Activated CD4-positive, alpha-beta T cell treated with anti-CD3 and anti-CD28 coated beads for 36 hours (primary cell): ENCODE results near the gene PMF1. TPM values are rescaled to one million over a fixed set of nuclear protein-coding genes. Genes with fewer than 3 reads are reported as not detected.
"Not testable (repeated sequence)": the region's sequence is repeated elsewhere in the genome, so short reads cannot be mapped to it uniquely, and the experiment has no call there.

Experiments used
- ATAC-seq: fragments of 200-7000 bp; cut with Tn5 transposase; one replicate; pipeline ENCODE4 v1.10.0; 2021; ENCODE audit warnings: mild to moderate bottlenecking, moderate library complexity
- CTCF ChIA-PET: fragments of 350-600 bp; sonication (Branson Sonifier 250); formaldehyde crosslinking; loops from one replicate; lab custom pipeline; 2021; ENCODE audit warnings: antibody characterized with exemption; lab: Charles Lee
- POLR2A ChIA-PET: fragments of 350-600 bp; sonication (Branson Sonifier 250); formaldehyde crosslinking; loops from one replicate; lab custom pipeline; 2021; ENCODE audit warnings: antibody characterized with exemption, inconsistent platforms; lab: Charles Lee
- DNase-seq: peaks from one replicate; pipeline ENCODE4 v3.0.0-alpha.2; 2020
- H3K27ac Mint-ChIP-seq: one replicate; pipeline ENCODE4 v1.8.0; 2021; ENCODE audit warnings: mixed read lengths
- H3K27me3 Mint-ChIP-seq: one replicate; pipeline ENCODE4 v1.8.0; 2021; ENCODE audit warnings: mixed read lengths
- H3K36me3 Mint-ChIP-seq: one replicate; pipeline ENCODE4 v1.8.0; 2021; ENCODE audit warnings: low read depth, mixed read lengths
- H3K4me1 Mint-ChIP-seq: one replicate; pipeline ENCODE4 v1.8.0; 2021; ENCODE audit warnings: mixed read lengths
- H3K4me3 Mint-ChIP-seq: one replicate; pipeline ENCODE4 v1.8.0; 2021; ENCODE audit warnings: mild to moderate bottlenecking, moderate library complexity, mixed read lengths
- H3K9me3 Mint-ChIP-seq: one replicate; pipeline ENCODE4 v1.8.0; 2021; ENCODE audit warnings: low read depth, mixed read lengths
- intact Hi-C, 2 experiments: fragments of 100-400 bp; cut with DNase I in 1 of 2; cut with micrococcal nuclease in 1 of 2; formaldehyde crosslinking; loops; one replicate each; pipeline versions ENCODE4 v1.14.2 to v1.15.1; 2022 to 2024; cut with DNase I, micrococcal nuclease
- total RNA-seq, 2 experiments: library from RNA; stranded (reverse); gene quantifications; one replicate each; pipeline ENCODE4 v1.2.3, GENCODE V29; 2021

Gene PMF1
- total RNA-seq, 2 experiments from 2014 or later, result 108 to 117 TPM

- POLR2A ChIA-PET, H3K27ac Mint-ChIP-seq, intact Hi-C loops, H3K27me3 Mint-ChIP-seq, H3K9me3 Mint-ChIP-seq, ATAC-seq, DNase-seq, H3K4me3 Mint-ChIP-seq: not testable (repeated sequence)
- CTCF ChIA-PET, result interaction anchor here (0.6 to 1.0 kb wide), 3 partner anchors 13 to 204 kb away, joined by 3 to 6 read pairs (median 4); no protein-coding TSS in a partner anchor
- Mint-ChIP-seq H3K4me1 (peaks cover 21% of the 10 kb centered on the region), H3K36me3 (peaks cover 19% of the 10 kb centered on the region)
Observed at GRCh38 chr1:156181391-156181924, 31.3 kb upstream of the PMF1 start.

GRCh38 chr1:156182010-156182779, 30.6 kb upstream of the PMF1 start:
- POLR2A ChIA-PET, result not testable (repeated sequence)

GRCh38 chr1:156186347-156187177, 26.2 kb upstream of the PMF1 start:
- H3K9me3 Mint-ChIP-seq, DNase-seq, ATAC-seq, H3K4me1 Mint-ChIP-seq, intact Hi-C loops, H3K27ac Mint-ChIP-seq, H3K36me3 Mint-ChIP-seq, H3K4me3 Mint-ChIP-seq, H3K27me3 Mint-ChIP-seq: not testable (repeated sequence)
- ChIA-PET CTCF (interaction anchor here (1.0 kb wide), 1 partner anchor 39 kb away, joined by 3 read pairs; no protein-coding TSS in a partner anchor), POLR2A (interaction anchor here (0.6 kb wide), 1 partner anchor 24 kb away, joined by 3 read pairs; no protein-coding TSS in a partner anchor)

More at GRCh38 chr1:156182010-156182779, 30.6 kb upstream of the PMF1 start:
- DNase-seq, H3K27ac Mint-ChIP-seq, H3K9me3 Mint-ChIP-seq, H3K27me3 Mint-ChIP-seq, H3K4me3 Mint-ChIP-seq, ATAC-seq, intact Hi-C loops: not testable (repeated sequence)
- Mint-ChIP-seq H3K4me1 (peaks cover 18% of the 10 kb centered on the region), H3K36me3 (peaks cover 16% of the 10 kb centered on the region)
- CTCF ChIA-PET, result interaction anchor here (1.0 kb wide), 1 partner anchor 22 kb away, joined by 3 read pairs; no protein-coding TSS in a partner anchor

- CTCF ChIA-PET, H3K4me3 Mint-ChIP-seq, POLR2A ChIA-PET, H3K27ac Mint-ChIP-seq, H3K9me3 Mint-ChIP-seq, DNase-seq, ATAC-seq, H3K27me3 Mint-ChIP-seq: not testable (repeated sequence)
- peaks cover 22% of the 10 kb centered on the region for H3K36me3 Mint-ChIP-seq
- peaks cover 24% of the 10 kb centered on the region for H3K4me1 Mint-ChIP-seq
- intact Hi-C loops, result loop anchor here in 1 of 2 experiments (5.0 kb wide), 1 partner anchor 92 kb away; the partner anchor contains the start of genes SMG5 and TMEM79
Observed at GRCh38 chr1:156190265-156190664, 22.5 kb upstream of the PMF1 start.

- Mint-ChIP-seq H3K9me3 (peaks cover 4% of the 10 kb centered on the region), H3K4me3 (no peak overlapping the region)
Observed at GRCh38 chr1:156191292-156191964, 21.4 kb upstream of the PMF1 start.

GRCh38 chr1:156193208-156193487, 19.7 kb upstream of the PMF1 start:
- intact Hi-C loops, result loop anchor here (1.0 to 5.0 kb wide), 5 partner anchors 32 to 264 kb away; partner anchors contain the start of genes SMG5 (in 1 of the 2), TMEM79 (in 1 of the 2) and UBQLN4 (in 1 of the 2)
- Mint-ChIP-seq H3K9me3 (no peaks in the 10 kb centered on the region), H3K27me3 (no peaks in the 10 kb centered on the region), H3K4me3 (peak overlapping the region; percentile 100), H3K4me1 (peaks cover 43% of the 10 kb centered on the region), H3K36me3 (peaks cover 41% of the 10 kb centered on the region), H3K27ac (peak overlapping the region; percentile 97)
- ATAC-seq (no peak), DNase-seq (no peak)
- ChIA-PET CTCF (interaction anchor here (0.7 to 1.7 kb wide), 4 partner anchors 12 to 398 kb away, joined by 3 to 4 read pairs (median 3); no protein-coding TSS in a partner anchor), POLR2A (interaction anchor here (1.9 kb wide), 1 partner anchor 20 kb away, joined by 17 read pairs; the partner anchor contains the start of gene PMF1)

More at GRCh38 chr1:156191292-156191964, 21.4 kb upstream of the PMF1 start:
- POLR2A ChIA-PET, result interaction anchor here (0.7 kb wide), 1 partner anchor 64 kb away, joined by 3 read pairs; no protein-coding TSS in a partner anchor
- intact Hi-C loops, result loop anchor here in 1 of 2 experiments (5.0 kb wide), 1 partner anchor 91 kb away; the partner anchor contains the start of genes SMG5 and TMEM79
- peaks cover 31% of the 10 kb centered on the region for H3K36me3 Mint-ChIP-seq
- H3K4me1 Mint-ChIP-seq, result peaks cover 35% of the 10 kb centered on the region
- CTCF ChIA-PET, result interaction anchor here (1.0 to 1.5 kb wide), 2 partner anchors 32 to 34 kb away, joined by 4 to 5 read pairs; no protein-coding TSS in a partner anchor
- no peak for DNase-seq
- no peak for ATAC-seq
- H3K27ac Mint-ChIP-seq, result peak overlapping the region; percentile 44
- no peaks in the 10 kb centered on the region for H3K27me3 Mint-ChIP-seq

GRCh38 chr1:156193488-156194299, 19.1 kb upstream of the PMF1 start, which contains the start of gene SLC25A44:
Gene SLC25A44 (plus strand): TSS chr1:156194104. CDS start chr1:156199848, 5,744 bp downstream.
- Mint-ChIP-seq H3K9me3 (no peaks in the 10 kb centered on the region), H3K27me3 (no peaks in the 10 kb centered on the region), H3K4me1 (peaks cover 43% of the 10 kb centered on the region), H3K36me3 (peaks cover 43% of the 10 kb centered on the region), H3K27ac (peak within 1 kb of the TSS; percentile 97), H3K4me3 (peak within 1 kb of the TSS; percentile 100)
- ATAC-seq (peak; percentile 96), DNase-seq (peak; percentile 98)
- intact Hi-C loops, result loop anchor here (1.0 to 5.0 kb wide), 14 partner anchors 19 to 334 kb away; partner anchors contain the start of genes SMG5 (in 2 of the 2), CCT3 (in 1 of the 2), KHDC4 (in 1 of the 2) and PMF1 (in 1 of the 2)
- ChIA-PET POLR2A (interaction anchor here (0.6 to 1.9 kb wide), 7 partner anchors 16 to 217 kb away, joined by 3 to 17 read pairs (median 4); partner anchors contain the start of gene PMF1), CTCF (interaction anchor here (0.7 to 1.7 kb wide), 8 partner anchors 12 to 397 kb away, joined by 3 to 4 read pairs (median 3); no protein-coding TSS in a partner anchor)

GRCh38 chr1:156194300-156194652, 18.5 kb upstream of the PMF1 start:
- Mint-ChIP-seq H3K27me3 (no peaks in the 10 kb centered on the region), H3K36me3 (peaks cover 48% of the 10 kb centered on the region), H3K4me3 (peak overlapping the region; percentile 100), H3K27ac (peak overlapping the region; percentile 97), H3K4me1 (peaks cover 43% of the 10 kb centered on the region), H3K9me3 (no peaks in the 10 kb centered on the region)
- DNase-seq (peak; percentile 41), ATAC-seq (no peak)
- POLR2A ChIA-PET, result interaction anchor here (0.6 to 1.9 kb wide), 5 partner anchors 19 to 218 kb away, joined by 3 to 17 read pairs (median 4); partner anchors contain the start of gene PMF1
- CTCF ChIA-PET, result interaction anchor here (0.9 to 1.7 kb wide), 3 partner anchors 11 to 31 kb away, joined by 3 to 4 read pairs (median 4); no protein-coding TSS in a partner anchor
- intact Hi-C loops, result loop anchor here (1.0 to 5.0 kb wide), 10 partner anchors 18 to 335 kb away; partner anchors contain the start of genes SMG5 (in 2 of the 2), CCT3 (in 1 of the 2), KHDC4 (in 1 of the 2) and PMF1 (in 1 of the 2)

- H3K4me1 Mint-ChIP-seq, result peaks cover 43% of the 10 kb centered on the region
- H3K36me3 Mint-ChIP-seq, result peaks cover 64% of the 10 kb centered on the region
- H3K4me3 Mint-ChIP-seq, result peak overlapping the region; percentile 100
- DNase-seq (no peak), ATAC-seq (no peak)
- intact Hi-C loops, result loop anchor here (2.0 kb wide), 3 partner anchors 17 to 261 kb away; partner anchors contain the start of genes KHDC4 (in 1 of the 2) and PMF1 (in 1 of the 2)
- peak overlapping the region; percentile 80 for H3K27ac Mint-ChIP-seq
- H3K27me3 Mint-ChIP-seq, result no peaks in the 10 kb centered on the region
- no peaks in the 10 kb centered on the region for H3K9me3 Mint-ChIP-seq
- POLR2A ChIA-PET, result interaction anchor here (1.5 kb wide), 1 partner anchor 17 kb away, joined by 8 read pairs; the partner anchor contains the start of gene PMF1
- CTCF ChIA-PET, result interaction anchor here (1.4 kb wide), 1 partner anchor 50 kb away, joined by 3 read pairs; no protein-coding TSS in a partner anchor
Observed at GRCh38 chr1:156195853-156196252, 17.0 kb upstream of the PMF1 start.
